HG03571 (cell line): ENCODE results near the gene TBC1D22B.
"Not testable (repeated sequence)": the region's sequence is repeated elsewhere in the genome, so short reads cannot be mapped to it uniquely, and the experiment has no call there.

Experiments
- ATAC-seq: cut with Tn5 transposase; IDR thresholded peaks from one replicate; pipeline ENCODE4 v1.9.1; 2021; ENCODE audit not compliant: unreplicated experiment

The TBC1D22B gene

GRCh38 chr6:37303091-37303660 is 45.6 kb downstream of the TBC1D22B start:
- no peak for ATAC-seq

- no peak for ATAC-seq
Observed at GRCh38 chr6:37303891-37304503, 46.4 kb downstream of the TBC1D22B start.

GRCh38 chr6:37304766-37305165 is 47.2 kb downstream of the TBC1D22B start:
- no peak for ATAC-seq

GRCh38 chr6:37305841-37306425 is 48.4 kb downstream of the TBC1D22B start:
- no peak for ATAC-seq

- ATAC-seq: no peak
Observed at GRCh38 chr6:37306624-37307222, 49.2 kb downstream of the TBC1D22B start.

GRCh38 chr6:37307484-37307883 is 49.9 kb downstream of the TBC1D22B start:
- not testable (repeated sequence) for ATAC-seq

- no peak for ATAC-seq
Observed at GRCh38 chr6:37308069-37308815, 50.7 kb downstream of the TBC1D22B start.

GRCh38 chr6:37309046-37309445 is 51.5 kb downstream of the TBC1D22B start:
- no peak for ATAC-seq

- ATAC-seq: no peak
Observed at GRCh38 chr6:37309692-37310091, 52.1 kb downstream of the TBC1D22B start.

- ATAC-seq: no peak
Observed at GRCh38 chr6:37310966-37311365, 53.4 kb downstream of the TBC1D22B start.

GRCh38 chr6:37311741-37312473 is 54.3 kb downstream of the TBC1D22B start:
- ATAC-seq: no peak

GRCh38 chr6:37313723-37314486 is 56.3 kb downstream of the TBC1D22B start:
- no peak for ATAC-seq

GRCh38 chr6:37314487-37315156 is 57.0 kb downstream of the TBC1D22B start:
- ATAC-seq: no peak

GRCh38 chr6:37315157-37315515 is 57.6 kb downstream of the TBC1D22B start:
- no peak for ATAC-seq

- ATAC-seq: no peak
Observed at GRCh38 chr6:37316071-37316470, 58.5 kb downstream of the TBC1D22B start.

- no peak for ATAC-seq
Observed at GRCh38 chr6:37317312-37318038, 59.9 kb downstream of the TBC1D22B start.

- ATAC-seq: no peak
Observed at GRCh38 chr6:37319156-37319555, 61.6 kb downstream of the TBC1D22B start.

- no peak for ATAC-seq
Observed at GRCh38 chr6:37319856-37320480, 62.4 kb downstream of the TBC1D22B start.

GRCh38 chr6:37320646-37321045 is 63.1 kb downstream of the TBC1D22B start:
- no peak for ATAC-seq
